ENCODE measurements around the gene TNC. TPM values are rescaled to one million over a fixed set of nuclear protein-coding genes. Genes with fewer than 3 reads are reported as not detected.
A peak's percentile ranks its signal among the peaks of the same experiment; 100 is the strongest.

TNC gene
- total and polyA plus RNA-seq, 11 donors: 0.53 to 98.7 (median 6.9) TPM

- TF ChIP-seq POLR2A (IDR thresholded peaks at IDR 0.05): no peak
- no peak for TF ChIP-seq CTCF (IDR thresholded peaks at IDR 0.05)
- Histone ChIP-seq H3K27me3 (peaks cover 0 to 4% (median 0%) of the 10 kb centered on the region in 9 donors), H3K9me3 (no peaks in the 10 kb centered on the region), H3K27ac (no peak overlapping the region), H3K4me3 (no peak overlapping the region), H3K36me3 (no peaks in the 10 kb centered on the region), H3K4me1 (no peaks in the 10 kb centered on the region)
- 81 to 85% (median 84%) methylated on average over 3 of the region's 3 CpGs for WGBS, 4 donors
- DNase-seq: no peak
- intact Hi-C loops (cut with DNase I): no loop called here
- no peak for ATAC-seq
Observed at GRCh38 chr9:115141612-115142011, 23.7 kb upstream of the TNC start.

GRCh38 chr9:115138151-115138550 is 20.2 kb upstream of the TNC start:
- intact Hi-C loops (cut with DNase I): no loop called here
- no peaks in the 10 kb centered on the region for H3K36me3 ChIP-seq
- 64 to 70% (median 68%) methylated on average over 2 of the region's 2 CpGs for WGBS, 4 donors
- H3K27me3 ChIP-seq: peaks cover 0 to 6% (median 0%) of the 10 kb centered on the region in 9 donors
- no peak overlapping the region for H3K27ac ChIP-seq
- DNase-seq (no peak), ATAC-seq (no peak)
- TF ChIP-seq POLR2A (IDR thresholded peaks at IDR 0.05) (no peak), CTCF (IDR thresholded peaks at IDR 0.05) (no peak)
- H3K9me3 ChIP-seq: no peaks in the 10 kb centered on the region
- no peaks in the 10 kb centered on the region for H3K4me1 ChIP-seq
- H3K4me3 ChIP-seq: no peak overlapping the region

GRCh38 chr9:115137526-115137925 is 19.6 kb upstream of the TNC start:
- intact Hi-C loops (cut with DNase I): no loop called here
- no peak overlapping the region for H3K4me3 ChIP-seq
- ATAC-seq (no peak), DNase-seq (no peak)
- TF ChIP-seq CTCF (IDR thresholded peaks at IDR 0.05) (no peak), POLR2A (IDR thresholded peaks at IDR 0.05) (no peak)
- 13 to 38% (median 35%) methylated on average over 2 of the region's 2 CpGs for WGBS, 4 donors
- peaks cover 0 to 6% (median 0%) of the 10 kb centered on the region in 9 donors for H3K27me3 ChIP-seq
- no peaks in the 10 kb centered on the region for H3K36me3 ChIP-seq
- H3K9me3 ChIP-seq: no peaks in the 10 kb centered on the region
- no peaks in the 10 kb centered on the region for H3K4me1 ChIP-seq
- H3K27ac ChIP-seq: no peak overlapping the region

GRCh38 chr9:115135821-115136778 is 18.1 kb upstream of the TNC start:
- Histone ChIP-seq H3K9me3 (no peaks in the 10 kb centered on the region), H3K36me3 (no peaks in the 10 kb centered on the region), H3K4me3 (no peak overlapping the region), H3K27me3 (peaks cover 0 to 6% (median 0%) of the 10 kb centered on the region in 9 donors), H3K4me1 (no peaks in the 10 kb centered on the region), H3K27ac (peak overlapping the region in 1 of 12 donors; percentile 53)
- intact Hi-C loops (cut with DNase I): no loop called here
- WGBS, 4 donors: 39 to 51% (median 44%) methylated on average over 8 of the region's 8 CpGs
- DNase-seq: no peak
- ATAC-seq: no peak
- no peak for TF ChIP-seq POLR2A (IDR thresholded peaks at IDR 0.05)
- no peak for TF ChIP-seq CTCF (IDR thresholded peaks at IDR 0.05)

Data from heart left ventricle (tissue), 16 donors.